NCI-H1105 treated with DMSO at 0.1 percent for 48 hours (cell line): ENCODE results near the gene BAIAP3.

Experiments used
- DNase-seq: peaks from one replicate; lab custom pipeline; 2025; lab: John Stamatoyannopoulos, UW

BAIAP3 gene

DNA sequence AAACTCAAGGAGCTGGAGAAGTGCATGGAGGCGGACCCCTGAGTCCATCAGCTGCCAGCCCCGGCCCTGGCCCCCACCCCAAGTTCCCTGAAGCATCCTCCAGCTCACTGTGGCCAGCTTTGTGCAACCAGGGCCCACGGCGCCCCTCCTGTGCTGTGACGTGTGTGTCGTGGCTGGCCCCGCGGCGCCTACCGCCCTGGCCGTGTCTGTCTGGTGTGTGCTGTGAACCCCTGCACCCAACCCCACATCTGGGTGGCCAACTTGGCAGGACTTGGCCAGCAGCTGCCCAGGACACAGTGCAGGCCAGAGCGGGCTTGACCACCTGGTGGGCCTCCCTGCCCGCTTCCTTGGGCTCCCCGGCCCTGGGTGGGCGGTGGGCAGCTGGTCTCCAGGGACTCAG lies 15.0 kb downstream of the BAIAP3 start:
- DNase-seq, result no peak

DNA sequence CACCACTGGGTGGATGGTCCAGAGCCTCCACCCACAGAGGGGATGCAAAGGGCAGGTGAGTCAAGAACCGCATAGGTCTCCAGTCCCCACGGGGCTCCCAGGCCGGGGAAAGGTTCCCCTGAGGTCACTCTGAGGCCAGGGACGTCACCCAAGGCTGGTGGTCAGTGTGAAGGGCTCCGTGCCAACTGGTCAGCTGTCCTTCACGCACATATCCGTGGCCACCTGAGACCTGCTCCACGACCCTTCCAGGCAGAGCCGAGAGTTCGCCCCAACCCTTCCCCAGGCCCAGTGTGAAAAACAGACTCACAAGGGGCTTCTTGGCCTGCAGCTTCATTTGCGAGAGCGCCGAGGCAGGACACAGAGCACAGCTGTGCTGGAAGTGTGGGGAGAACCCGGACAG lies 15.5 kb downstream of the BAIAP3 start:
- DNase-seq, result no peak

DNA sequence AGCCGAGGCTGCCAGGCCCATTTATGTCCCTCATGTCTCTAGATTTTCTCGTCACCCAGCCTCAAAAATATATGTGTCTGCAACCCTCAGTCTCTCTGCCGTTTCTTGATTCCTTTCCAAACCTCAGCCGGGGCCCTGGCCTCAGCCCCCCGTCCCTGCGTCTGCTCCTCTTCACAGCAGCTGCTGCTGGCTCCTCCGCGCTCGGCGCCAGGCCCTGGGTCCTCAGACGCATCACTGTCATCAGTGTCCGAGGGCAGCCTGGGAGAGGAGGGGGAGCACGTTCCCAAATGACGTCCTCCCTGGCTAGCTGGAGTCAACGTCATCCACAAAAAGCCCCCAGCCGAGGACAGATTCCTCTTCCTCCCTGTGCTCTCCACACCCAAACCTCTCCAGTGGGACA lies 15.9 kb downstream of the BAIAP3 start:
- no peak for DNase-seq

DNA sequence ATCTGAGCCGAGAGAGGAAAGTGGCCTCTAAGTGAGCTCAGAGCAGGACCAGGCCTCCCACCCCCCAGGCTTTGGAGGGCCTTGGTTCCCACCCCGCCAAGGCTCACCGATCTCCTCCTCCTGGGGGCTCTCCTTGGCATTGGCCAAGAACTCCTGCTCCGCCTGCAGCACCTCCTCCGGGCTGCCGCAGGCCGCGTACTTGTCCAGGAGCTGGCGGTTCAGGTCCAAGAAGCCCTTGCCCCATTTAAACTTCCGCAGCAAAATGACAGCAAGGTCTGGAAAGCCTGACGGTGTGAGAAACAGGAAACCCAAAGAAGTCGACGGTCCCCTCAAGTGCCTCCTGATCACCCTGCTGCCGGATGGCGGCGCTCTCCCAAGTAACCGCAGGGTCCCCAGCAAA lies 16.5 kb downstream of the BAIAP3 start:
- DNase-seq, result no peak

DNA sequence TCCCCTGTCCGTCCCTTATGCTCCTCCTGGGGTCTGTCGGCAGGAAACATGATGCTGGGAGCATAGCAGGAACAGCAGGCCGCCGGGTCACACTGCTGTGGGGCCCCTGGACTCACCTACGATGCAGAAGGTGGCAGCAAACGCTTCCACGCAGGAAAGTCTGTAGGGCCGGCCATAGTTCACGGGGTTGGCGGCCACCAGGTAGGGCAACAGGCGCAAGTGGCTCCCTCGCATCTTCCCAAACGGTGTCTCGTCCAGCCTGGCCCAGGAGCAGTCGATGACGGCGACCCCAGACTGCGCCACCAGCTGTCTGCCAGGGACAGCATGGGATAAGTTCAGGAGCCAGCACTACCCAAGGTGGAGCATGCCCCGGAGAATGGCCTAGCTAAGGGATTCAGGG lies 17.2 kb downstream of the BAIAP3 start:
- DNase-seq, result no peak

DNA sequence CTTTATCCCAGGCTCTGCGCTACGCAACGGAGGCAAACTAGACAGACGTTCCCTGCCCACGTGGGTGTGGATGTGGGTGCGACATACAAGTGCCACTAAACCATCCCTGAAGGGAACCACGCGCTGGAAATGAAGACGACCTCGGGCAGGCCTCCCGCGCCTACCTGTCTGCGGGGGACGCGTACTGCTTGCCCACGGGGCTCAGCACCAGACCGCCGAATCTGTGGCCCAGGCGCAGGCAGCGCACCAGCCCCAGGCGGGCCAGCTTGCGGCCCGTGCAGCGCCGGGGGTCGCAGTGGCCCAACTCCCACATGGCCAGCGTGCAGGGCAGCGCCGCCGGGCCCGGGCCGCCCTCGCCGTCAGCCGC lies 17.8 kb downstream of the BAIAP3 start:
- no peak for DNase-seq

DNA sequence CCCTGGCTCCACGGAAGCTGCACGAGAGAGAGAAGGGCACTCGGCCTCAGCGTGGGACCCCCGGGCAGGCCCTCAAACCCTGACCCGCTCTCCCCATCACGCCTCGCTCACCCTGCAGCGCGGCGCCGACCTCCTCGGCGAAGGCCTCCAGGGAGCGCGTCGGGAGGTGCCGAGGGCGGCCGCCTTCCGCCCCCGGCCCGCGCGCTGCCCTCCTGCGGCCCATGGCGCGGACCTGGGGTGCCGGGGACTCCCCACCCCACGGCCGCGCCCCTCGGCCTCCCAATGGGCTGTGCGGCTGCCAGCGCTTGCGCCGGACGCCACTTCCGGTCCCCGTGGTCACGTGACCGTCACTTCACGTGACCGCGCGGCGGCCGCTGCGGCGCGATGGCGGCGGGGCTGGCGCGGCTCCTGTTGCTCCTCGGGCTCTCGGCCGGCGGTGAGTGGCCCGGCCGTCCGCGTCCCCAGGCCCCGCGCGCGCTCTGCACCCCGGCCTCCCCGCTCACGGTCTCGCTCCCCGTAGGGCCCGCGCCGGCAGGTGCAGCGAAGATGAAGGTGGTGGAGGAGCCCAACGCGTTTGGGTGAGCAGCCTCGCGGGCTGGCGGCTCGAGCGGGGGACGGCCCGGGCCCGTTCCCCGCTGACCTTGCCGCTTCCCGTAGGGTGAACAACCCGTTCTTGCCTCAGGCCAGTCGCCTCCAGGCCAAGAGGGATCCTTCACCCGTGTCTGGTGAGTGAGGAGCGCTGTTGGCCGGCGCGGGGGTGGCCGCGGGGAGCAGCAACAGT lies 18.3 kb downstream of the BAIAP3 start, which contains the start of the genes GNPTG and TSR3:
GNPTG (plus strand) TSS at position 350 of the 781 bp plus-strand sequence; CDS start at position 385, 35 bp downstream.
TSR3 (minus strand) TSS at position 297 of the 781 bp plus-strand sequence; CDS start at position 223, 74 bp downstream.
- DNase-seq, result peak; percentile 29

DNA sequence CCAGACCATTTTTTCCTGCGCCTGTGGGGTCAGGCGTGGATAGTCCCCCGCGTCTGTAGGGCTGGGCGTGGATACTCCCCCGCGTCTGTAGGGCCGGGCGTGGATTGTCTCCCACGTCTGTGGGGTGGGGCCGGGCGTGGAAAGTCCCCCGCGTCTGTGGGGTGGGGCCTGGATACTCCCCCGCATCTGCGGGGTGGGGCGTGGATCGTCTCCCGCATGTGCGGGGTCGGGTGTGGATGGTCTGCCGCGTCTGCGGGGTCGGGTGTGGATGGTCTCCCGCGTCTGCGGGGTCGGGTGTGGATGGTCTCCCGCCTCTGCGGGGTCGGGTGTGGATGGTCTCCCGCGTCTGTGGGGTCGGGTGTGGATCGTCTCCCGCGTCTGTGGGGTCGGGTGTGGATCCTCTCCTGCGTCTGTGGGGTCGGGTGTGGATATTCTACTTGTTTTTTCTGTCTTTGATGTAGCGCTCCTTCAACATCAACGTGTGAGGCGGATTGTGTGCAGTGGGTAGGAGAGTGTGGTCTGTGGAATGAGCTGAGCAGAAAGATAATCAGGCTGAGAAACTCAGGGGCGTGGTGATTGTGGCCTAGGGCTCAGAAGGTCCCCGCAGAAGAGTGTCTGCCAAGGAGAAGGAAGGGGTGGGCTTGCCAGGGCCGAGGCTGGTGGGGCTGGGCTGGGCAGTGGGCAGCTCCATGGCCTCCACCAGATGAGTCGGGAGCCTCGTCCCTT lies 21.5 kb downstream of the BAIAP3 start:
- DNase-seq, result no peak

DNA sequence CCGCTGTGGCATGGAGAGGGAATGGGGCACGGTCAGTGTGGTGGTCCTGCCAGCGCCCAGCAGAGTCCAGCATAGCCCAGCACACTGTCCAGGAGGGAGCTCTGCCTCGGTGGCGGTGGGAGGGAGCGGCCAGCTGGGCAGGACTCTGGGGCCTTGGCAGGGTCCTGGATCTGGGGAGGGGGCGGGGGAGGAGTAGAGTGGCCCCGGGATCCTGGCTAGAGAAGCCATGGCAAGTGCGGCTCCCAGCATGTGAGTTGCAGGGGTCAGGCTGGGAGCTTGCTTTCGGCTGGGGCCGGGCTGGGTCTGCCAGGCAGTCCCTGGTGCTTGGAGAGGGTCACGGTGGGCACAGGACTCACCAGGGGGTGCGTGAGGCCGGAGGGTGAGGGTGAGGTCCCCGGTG lies 22.1 kb downstream of the BAIAP3 start:
- DNase-seq, result no peak

DNA sequence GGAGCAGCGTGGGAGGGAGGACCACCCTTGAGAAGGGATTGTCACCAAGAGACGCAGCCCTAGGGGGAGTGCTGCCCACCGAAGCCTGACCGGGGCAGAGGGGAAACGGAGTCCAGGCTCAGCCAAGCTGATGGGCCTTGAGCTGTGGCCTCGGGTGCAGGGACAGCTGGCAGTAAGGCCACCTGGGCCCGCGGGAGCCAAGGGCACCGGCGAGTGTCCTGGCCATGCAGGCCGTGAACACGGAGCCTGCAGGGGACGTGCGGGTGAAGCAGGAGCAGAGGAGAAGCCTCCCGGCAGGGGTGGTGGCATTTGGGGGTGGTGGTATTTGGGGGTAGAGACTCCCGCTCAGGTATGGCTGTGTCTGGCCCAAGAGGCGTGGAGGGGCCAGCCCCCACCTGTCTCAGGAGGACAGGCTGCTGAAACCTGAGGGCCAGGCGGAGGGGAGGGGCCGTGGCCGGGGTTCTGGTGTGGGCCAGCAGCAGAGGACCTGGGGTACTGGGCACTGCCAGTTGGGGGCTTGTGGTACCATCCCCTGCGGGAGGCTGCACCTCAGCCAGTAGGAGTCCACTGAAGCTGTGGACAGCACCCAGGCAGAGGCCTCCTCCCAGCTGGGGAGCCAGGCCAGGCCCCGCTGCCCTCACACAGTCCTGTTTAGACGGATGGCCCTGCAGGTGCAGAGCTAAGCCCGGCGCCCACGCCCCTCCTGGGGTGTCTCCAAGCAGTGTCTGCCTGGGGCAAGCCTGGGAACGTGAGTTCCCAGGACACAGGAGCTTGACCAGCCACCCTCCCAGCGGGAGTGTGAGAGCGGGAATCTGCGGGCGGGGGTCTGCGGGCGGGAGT lies 22.8 kb downstream of the BAIAP3 start:
- no peak for DNase-seq

DNA sequence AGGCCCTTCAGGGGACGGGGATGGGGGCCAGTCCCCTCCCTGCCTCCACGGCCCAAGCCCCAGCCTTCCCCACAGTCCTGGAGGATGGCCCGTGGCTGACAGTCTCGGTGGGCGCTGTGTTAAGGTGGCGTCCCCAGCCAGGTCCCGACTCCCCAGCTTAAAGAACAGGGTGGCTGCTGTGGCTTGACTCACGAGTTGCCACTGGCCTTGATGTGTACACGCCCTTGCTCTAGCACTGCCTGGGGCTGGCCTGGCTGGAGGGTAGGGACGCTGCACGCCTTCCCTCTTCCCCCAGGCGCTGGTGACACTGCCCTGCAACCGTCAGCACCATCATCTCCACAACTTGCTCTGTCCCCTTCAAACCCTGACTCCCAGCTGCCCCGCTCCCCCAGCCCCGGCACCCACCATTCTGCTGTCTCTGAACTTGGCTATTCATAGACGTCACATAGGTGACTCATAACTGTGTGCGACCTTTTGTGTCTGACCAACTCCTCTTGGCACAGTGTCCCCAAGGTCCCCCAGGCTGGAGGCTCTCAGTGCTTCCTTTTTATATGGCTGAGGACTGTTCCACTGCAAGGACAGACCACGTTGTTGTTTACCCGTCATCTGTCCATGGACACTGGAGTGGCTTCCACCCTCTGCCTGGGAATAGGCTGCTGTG lies 24.6 kb downstream of the BAIAP3 start:
- no peak for DNase-seq

DNA sequence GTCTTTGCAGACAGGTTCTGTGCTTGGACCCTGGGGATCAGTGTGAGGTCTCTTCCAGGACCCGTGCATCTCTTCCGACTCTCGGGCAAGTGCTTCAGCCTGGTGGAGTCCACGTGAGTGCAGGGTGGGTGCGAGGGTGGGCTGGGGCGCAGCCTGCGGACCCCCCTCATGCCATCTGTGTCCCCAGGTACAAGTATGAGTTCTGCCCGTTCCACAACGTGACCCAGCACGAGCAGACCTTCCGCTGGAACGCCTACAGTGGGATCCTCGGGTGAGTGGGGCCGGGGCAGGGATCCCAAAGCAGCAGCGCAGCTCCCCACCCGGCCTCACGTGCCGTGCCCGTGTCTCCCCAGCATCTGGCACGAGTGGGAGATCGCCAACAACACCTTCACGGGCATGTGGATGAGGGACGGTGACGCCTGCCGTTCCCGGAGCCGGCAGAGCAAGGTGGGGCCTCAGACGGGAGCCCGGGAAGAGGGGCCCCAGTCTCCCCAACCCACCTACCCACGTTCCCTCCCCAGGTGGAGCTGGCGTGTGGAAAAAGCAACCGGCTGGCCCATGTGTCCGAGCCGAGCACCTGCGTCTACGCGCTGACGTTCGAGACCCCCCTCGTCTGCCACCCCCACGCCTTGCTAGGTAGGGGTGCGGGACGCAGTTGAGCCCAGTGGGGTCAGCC lies 28.4 kb downstream of the BAIAP3 start:
- DNase-seq, result no peak

DNA sequence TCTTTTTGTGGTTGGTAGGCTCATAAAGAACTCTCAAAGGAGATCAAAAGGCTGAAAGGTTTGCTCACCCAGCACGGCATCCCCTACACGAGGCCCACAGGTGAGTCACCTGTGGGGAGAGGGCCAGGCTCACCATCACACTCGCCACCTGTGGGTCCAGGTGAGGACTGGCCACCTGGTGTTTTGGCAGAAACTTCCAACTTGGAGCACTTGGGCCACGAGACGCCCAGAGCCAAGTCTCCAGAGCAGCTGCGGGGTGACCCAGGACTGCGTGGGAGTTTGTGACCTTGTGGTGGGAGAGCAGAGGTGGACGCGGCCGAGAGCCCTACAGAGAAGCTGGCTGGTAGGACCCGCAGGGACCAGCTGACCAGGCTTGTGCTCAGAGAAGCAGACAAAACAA lies 29.4 kb downstream of the BAIAP3 start:
- no peak for DNase-seq

DNA sequence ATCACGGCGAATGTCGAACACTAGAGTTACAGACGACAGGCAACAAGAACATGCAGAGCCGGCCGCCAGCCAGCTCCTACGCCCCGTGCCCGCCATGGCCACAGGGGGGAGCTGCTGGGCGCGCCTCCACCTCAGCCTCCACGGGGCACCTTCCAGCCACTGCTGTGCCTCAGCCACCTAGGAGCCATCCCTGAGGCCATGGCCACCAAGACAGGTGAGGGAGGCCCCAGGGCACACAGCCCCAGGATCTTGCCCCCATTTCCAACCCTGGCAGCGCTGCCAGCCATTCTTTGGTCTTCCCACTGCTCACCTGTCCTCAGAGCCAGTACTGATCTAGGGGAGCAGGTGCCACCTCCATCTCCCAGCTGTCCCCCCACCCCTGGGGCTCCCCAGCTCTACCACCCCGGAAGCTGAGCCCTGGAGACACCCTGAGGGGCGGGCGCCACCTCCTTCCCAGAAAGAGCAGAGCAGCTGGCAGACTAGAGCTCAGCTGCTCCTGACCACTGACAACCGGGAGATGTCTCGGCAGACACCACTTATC lies 30.1 kb downstream of the BAIAP3 start:
- no peak for DNase-seq

DNA sequence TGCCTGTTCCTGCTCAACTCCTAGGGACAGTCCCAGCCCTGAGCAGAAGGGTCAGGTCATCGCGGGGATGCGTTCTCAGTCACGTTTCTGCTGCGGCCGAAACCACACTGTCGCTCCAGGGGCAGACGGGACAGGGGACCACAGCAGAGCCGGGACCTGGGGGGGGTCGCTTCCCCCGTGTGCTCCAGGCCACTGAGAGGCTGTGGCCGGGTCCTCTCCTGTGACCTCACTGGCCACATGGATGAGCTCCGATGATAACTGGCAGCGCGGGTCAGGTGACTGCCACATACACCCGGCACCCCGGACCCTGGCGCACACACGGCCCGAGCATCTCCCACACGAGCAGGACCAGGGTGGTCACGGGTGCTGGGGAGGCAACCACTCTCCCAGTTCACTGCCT lies 31.1 kb downstream of the BAIAP3 start:
- no peak for DNase-seq

DNA sequence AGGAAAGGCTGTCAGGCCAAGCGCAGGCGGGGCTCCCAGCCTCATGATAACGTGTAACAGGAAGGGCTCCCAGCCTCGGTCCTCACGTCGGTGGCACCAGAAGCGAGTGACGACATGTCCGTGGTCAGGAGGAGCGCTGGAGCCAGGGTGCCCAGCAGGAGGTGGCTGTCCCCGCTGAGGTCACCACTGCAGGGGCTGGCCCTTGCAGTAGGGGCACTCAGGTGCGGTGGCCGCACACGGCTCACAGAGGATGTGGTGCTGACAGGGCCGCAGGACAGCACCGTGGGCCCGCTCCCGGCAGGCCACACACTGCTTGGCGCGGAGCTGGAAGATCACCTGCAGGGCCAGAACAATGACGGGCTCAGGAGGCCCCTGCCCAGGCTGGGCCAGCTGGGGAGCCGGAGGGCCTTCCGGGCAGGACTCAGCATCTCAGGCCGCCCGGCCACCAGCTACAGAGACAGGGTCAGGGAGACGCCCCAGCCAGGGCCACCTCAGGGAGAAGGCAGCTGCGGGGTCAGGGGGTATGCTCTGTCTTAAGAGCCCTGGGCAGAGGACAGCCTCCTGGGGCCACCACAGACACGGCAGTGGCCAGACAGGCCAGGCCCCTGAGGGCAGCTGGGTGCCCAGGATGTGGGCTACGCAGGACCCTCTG lies 32.7 kb downstream of the BAIAP3 start:
- no peak for DNase-seq

DNA sequence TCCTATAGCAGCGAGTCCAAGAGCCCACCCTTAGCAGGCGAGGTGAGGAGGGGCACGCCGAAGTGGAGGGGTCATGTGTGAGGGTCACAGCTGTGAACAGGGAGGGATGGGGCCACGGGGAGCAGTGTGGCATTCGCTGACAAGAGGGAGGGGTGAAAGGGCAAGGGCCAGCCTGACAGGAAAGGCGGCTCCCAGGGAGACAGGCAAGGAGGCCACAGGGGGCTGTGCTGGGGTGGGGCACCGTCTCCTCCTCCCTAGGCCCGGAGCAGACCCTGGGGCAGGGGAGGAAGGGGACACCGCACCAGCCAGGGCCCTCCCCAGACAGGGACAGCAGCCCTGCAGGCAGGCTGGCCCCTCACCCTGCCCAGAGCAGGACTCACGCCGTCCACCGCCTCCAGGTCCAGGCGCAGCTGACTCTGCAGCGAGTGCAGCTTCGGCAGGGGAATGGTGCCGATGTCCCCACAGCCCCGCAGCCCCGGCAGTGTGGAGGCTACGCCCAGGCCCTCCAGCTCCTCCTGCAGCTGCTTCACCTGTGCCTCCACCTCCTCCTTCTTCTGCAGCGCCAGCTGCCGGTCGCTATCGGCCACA lies 33.4 kb downstream of the BAIAP3 start:
- DNase-seq, result peak; percentile 60

DNA sequence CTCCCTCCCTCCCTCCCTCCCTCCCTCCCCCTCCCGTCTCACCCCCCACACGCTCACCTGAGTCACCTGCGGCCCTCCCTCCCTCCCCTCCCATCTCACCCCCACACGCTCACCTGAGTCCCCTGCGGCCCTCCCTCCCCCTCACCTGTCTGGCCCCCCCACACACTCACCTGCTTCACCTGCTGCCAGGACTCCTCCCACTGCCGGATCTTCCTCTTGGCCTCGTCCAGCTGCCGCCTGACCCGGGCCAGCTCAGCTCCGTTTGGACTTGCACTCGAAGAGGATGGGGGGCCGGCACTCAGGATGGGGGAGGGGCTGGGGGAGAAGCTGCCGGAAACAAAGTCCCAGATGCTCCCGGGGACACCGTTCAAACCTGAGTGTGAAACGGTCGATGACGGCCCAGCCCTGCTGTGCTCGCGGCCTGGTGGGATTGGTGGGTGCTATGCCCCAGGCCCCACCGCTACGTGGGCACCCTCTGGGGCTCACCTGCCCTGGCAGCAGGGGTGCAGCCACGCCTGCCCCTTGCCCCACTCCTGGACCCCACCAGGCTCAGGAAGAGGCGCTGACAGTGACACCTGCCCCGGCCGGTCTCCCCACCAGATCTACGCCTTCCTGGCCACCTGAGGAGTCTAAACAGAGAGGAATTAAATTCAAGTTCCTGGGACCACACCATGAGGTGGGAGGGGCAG lies 34.2 kb downstream of the BAIAP3 start:
- peak; percentile 56 for DNase-seq
